ENCODE measurements around the gene PDE4D. TPM values are rescaled to one million over a fixed set of nuclear protein-coding genes. Genes with fewer than 3 reads are reported as not detected.

The PDE4D gene
- total and polyA plus RNA-seq, 12 donors: 1.2 to 18.9 (median 2.1) TPM

DNA sequence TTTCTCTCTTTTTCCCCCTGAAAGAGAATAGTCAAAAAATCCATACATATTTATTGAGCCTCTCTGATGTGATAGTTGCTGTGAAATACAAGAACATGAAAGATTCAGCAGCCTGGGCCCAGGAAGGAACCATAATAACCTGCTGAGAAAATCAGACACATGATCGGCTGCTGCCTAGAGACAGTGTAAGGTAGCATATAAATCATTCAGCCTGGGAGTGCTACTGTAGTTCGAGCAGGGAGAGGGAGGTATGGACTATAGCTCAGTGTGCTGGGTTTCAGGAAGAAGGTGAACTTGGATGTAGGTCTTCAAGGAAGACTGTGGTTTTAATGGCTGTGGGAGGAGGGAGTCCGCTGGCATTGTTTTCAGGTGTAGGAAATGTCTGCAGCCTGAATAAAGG, 841.6 kb downstream of the PDE4D start:
- WGBS, 4 donors: 72 to 80% (median 78%) methylated on average over 3 of the region's 3 CpGs
- Histone ChIP-seq H3K27ac (no peak overlapping the region), H3K4me1 (replicated peaks in 1 of 2) (no peaks in the 10 kb centered on the region), H3K9me3 (replicated peaks in 1 of 3) (no peaks in the 10 kb centered on the region), H3K36me3 (replicated peaks in 1 of 2) (no peaks in the 10 kb centered on the region), H3K4me3 (no peak overlapping the region), H3K27me3 (no peaks in the 10 kb centered on the region)
- intact Hi-C loops (cut with DNase I): loop anchor here in 1 of 2 donors (10.0 kb wide), 1 partner anchor 103 kb away; no protein-coding TSS in a partner anchor
- DNase-seq: no peak
- TF ChIP-seq POLR2A (IDR thresholded peaks at IDR 0.05): no peak
- TF ChIP-seq, protein P1, sequence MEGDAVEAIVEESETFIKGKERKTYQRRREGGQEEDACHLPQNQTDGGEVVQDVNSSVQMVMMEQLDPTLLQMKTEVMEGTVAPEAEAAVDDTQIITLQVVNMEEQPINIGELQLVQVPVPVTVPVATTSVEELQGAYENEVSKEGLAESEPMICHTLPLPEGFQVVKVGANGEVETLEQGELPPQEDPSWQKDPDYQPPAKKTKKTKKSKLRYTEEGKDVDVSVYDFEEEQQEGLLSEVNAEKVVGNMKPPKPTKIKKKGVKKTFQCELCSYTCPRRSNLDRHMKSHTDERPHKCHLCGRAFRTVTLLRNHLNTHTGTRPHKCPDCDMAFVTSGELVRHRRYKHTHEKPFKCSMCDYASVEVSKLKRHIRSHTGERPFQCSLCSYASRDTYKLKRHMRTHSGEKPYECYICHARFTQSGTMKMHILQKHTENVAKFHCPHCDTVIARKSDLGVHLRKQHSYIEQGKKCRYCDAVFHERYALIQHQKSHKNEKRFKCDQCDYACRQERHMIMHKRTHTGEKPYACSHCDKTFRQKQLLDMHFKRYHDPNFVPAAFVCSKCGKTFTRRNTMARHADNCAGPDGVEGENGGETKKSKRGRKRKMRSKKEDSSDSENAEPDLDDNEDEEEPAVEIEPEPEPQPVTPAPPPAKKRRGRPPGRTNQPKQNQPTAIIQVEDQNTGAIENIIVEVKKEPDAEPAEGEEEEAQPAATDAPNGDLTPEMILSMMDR (IDR thresholded peaks at IDR 0.05): no peak

DNA sequence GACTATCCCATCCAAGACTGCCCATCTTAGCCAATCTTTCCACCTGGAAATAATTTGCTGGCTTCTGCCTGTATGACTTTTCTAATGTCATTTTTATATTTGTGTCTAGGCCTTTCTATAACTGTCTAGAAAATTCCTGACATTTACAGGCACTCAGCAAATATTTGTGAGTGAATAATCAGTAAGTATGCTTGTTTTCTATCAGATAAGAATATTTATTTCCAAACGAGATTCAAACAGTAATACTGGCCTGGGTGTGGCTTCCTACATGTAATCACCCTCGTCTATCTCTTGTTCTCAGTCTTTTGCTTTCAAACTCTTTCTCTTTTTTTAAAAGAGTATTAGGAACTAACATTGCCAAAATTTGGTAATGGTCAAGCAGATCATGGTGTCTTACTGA, 844.4 kb downstream of the PDE4D start:
- no peaks in the 10 kb centered on the region for H3K9me3 ChIP-seq (replicated peaks in 1 of 3)
- H3K36me3 ChIP-seq (replicated peaks in 1 of 2): no peaks in the 10 kb centered on the region
- intact Hi-C loops (cut with DNase I): no loop called here
- WGBS, 4 donors: 24 to 43% (median 29%) methylated on average over 2 of the region's 2 CpGs
- no peak for DNase-seq
- no peak overlapping the region for H3K27ac ChIP-seq
- no peak overlapping the region for H3K4me3 ChIP-seq
- H3K4me1 ChIP-seq (replicated peaks in 1 of 2): no peaks in the 10 kb centered on the region
- TF ChIP-seq, protein P1 (IDR thresholded peaks at IDR 0.05): no peak
- no peak for TF ChIP-seq POLR2A (IDR thresholded peaks at IDR 0.05)
- H3K27me3 ChIP-seq: no peaks in the 10 kb centered on the region

DNA sequence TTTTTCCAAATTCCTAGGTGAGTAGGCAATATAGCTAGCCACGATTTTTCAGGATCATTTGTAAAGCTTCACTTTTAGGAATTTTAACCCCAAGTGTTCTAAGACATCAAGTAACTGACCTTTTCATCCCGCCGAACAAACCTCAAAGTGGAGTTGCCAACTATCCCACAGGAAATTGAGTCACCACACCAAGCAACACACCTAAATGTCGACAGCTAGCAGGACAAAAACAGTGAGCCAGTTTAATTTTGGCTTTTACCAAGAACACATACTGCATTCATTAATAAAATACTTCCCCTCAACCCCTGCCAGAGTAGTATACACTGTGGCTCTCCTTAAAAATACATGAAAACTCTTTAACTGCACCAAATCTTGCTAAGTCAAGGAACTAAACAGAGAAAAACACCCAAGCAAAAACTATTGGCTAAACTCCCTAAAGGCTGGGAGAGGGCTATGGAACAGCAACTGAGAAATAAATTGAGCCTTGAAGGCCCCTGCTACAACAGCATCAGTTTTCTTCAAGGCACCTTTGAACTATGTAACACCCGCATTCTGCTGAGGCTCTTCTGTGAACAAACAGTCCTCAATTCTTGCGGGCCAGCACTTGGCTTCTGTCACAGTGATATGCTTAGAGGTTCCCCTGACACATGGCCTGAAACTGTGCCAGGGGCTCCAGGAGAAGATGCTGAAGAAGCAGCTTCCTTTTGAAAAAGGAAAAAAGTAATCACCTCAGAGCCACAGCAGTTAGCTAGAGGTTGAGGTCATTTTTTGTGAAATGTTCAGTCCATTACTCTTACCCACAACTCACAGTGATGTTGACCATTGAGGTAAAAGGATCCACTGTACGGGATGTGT, 851.1 kb downstream of the PDE4D start:
- Histone ChIP-seq H3K27ac (no peak overlapping the region), H3K4me1 (replicated peaks in 1 of 2) (peaks cover 0 to 11% of the 10 kb centered on the region in 2 donors), H3K4me3 (no peak overlapping the region), H3K9me3 (replicated peaks in 1 of 3) (no peaks in the 10 kb centered on the region), H3K36me3 (replicated peaks in 1 of 2) (no peaks in the 10 kb centered on the region), H3K27me3 (no peaks in the 10 kb centered on the region)
- DNase-seq: no peak
- intact Hi-C loops (cut with DNase I): no loop called here
- no peak for TF ChIP-seq POLR2A (IDR thresholded peaks at IDR 0.05)
- TF ChIP-seq, protein P1 (IDR thresholded peaks at IDR 0.05): no peak
- WGBS, 4 donors: 62 to 65% (median 63%) methylated on average over 7 of the region's 7 CpGs

DNA sequence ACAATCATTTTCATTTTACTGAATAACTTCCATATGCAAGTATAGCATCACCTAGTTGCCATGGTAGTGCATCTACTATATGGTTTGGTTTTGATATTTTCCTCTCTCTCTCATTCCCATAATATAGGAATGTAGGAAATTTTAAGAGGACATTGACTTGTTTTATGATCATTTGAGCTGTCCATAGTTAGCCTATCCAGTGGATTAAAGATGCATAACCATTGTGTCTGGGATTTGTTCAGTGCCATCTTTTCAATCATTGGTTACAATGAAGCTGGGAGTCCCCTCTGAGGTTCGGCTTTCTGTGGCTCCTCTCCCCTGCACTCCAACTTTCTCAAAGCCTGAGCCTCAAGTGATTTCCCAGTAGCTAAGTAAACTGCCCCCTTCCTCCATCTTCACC, 852.2 kb downstream of the PDE4D start:
- H3K27ac ChIP-seq: no peak overlapping the region
- H3K27me3 ChIP-seq: no peaks in the 10 kb centered on the region
- TF ChIP-seq, protein P1 (IDR thresholded peaks at IDR 0.05): no peak
- TF ChIP-seq POLR2A (IDR thresholded peaks at IDR 0.05): no peak
- no peaks in the 10 kb centered on the region for H3K36me3 ChIP-seq (replicated peaks in 1 of 2)
- DNase-seq: no peak
- intact Hi-C loops (cut with DNase I): no loop called here
- no peaks in the 10 kb centered on the region for H3K9me3 ChIP-seq (replicated peaks in 1 of 3)
- H3K4me1 ChIP-seq (replicated peaks in 1 of 2): peaks cover 0 to 11% of the 10 kb centered on the region in 2 donors
- WGBS, 4 donors: 83 to 90% (median 87%) methylated on average over 1 of the region's 1 CpG
- no peak overlapping the region for H3K4me3 ChIP-seq
